Activated naive CD4-positive, alpha-beta T cell treated with anti-CD3 and anti-CD28 coated beads, Interleukin-2, amount 50 U/mL, for 24 hours (primary cell): ENCODE measurements around the gene CCR2.

ENCODE experiments used
- H3K27ac Mint-ChIP-seq: one replicate; pipeline ENCODE4 v1.8.0; 2021; ENCODE audit warnings: mild to moderate bottlenecking, mixed read lengths
- H3K27me3 Mint-ChIP-seq: one replicate; pipeline ENCODE4 v1.8.0; 2021; ENCODE audit warnings: mixed read lengths
- H3K36me3 Mint-ChIP-seq: one replicate; pipeline ENCODE4 v1.8.0; 2021; ENCODE audit warnings: mixed read lengths
- H3K4me1 Mint-ChIP-seq: one replicate; pipeline ENCODE4 v1.8.0; 2021; ENCODE audit warnings: mixed read lengths
- H3K4me3 Mint-ChIP-seq: one replicate; pipeline ENCODE4 v1.8.0; 2021; ENCODE audit warnings: mild to moderate bottlenecking, mixed read lengths
- H3K9me3 Mint-ChIP-seq: one replicate; pipeline ENCODE4 v1.8.0; 2021; ENCODE audit warnings: mixed read lengths

Gene CCR2

GRCh38 chr3:46365737-46366524 lies 12.0 kb downstream of the CCR2 start:
- Mint-ChIP-seq H3K9me3 (no peaks in the 10 kb centered on the region), H3K36me3 (peaks cover 2% of the 10 kb centered on the region), H3K27me3 (peaks cover 2% of the 10 kb centered on the region), H3K4me1 (peaks cover 21% of the 10 kb centered on the region), H3K4me3 (no peak overlapping the region), H3K27ac (no peak overlapping the region)

- H3K4me3 Mint-ChIP-seq = no peak overlapping the region
Observed at GRCh38 chr3:46367811-46368210, 13.9 kb downstream of the CCR2 start.

GRCh38 chr3:46368569-46368968 lies 14.7 kb downstream of the CCR2 start:
- peaks cover 2% of the 10 kb centered on the region for H3K27me3 Mint-ChIP-seq
- no peak overlapping the region for H3K4me3 Mint-ChIP-seq
- H3K27ac Mint-ChIP-seq = no peak overlapping the region
- H3K4me1 Mint-ChIP-seq = peaks cover 22% of the 10 kb centered on the region
- H3K9me3 Mint-ChIP-seq = no peaks in the 10 kb centered on the region
- H3K36me3 Mint-ChIP-seq = peaks cover 2% of the 10 kb centered on the region

More at GRCh38 chr3:46367811-46368210, 13.9 kb downstream of the CCR2 start:
- no peak overlapping the region for H3K27ac Mint-ChIP-seq
- H3K27me3 Mint-ChIP-seq = peaks cover 2% of the 10 kb centered on the region
- H3K36me3 Mint-ChIP-seq = peaks cover 2% of the 10 kb centered on the region
- H3K4me1 Mint-ChIP-seq = peaks cover 22% of the 10 kb centered on the region
- no peaks in the 10 kb centered on the region for H3K9me3 Mint-ChIP-seq

- peaks cover 22% of the 10 kb centered on the region for H3K4me1 Mint-ChIP-seq
- no peaks in the 10 kb centered on the region for H3K9me3 Mint-ChIP-seq
- H3K4me3 Mint-ChIP-seq = no peak overlapping the region
Observed at GRCh38 chr3:46369151-46369550, 15.2 kb downstream of the CCR2 start.

GRCh38 chr3:46369675-46370132 lies 15.8 kb downstream of the CCR2 start:
- peak overlapping the region; percentile 71 for H3K27ac Mint-ChIP-seq
- peaks cover 27% of the 10 kb centered on the region for H3K4me1 Mint-ChIP-seq
- H3K27me3 Mint-ChIP-seq = peaks cover 2% of the 10 kb centered on the region
- no peaks in the 10 kb centered on the region for H3K36me3 Mint-ChIP-seq
- no peak overlapping the region for H3K4me3 Mint-ChIP-seq
- H3K9me3 Mint-ChIP-seq = no peaks in the 10 kb centered on the region

More at GRCh38 chr3:46369151-46369550, 15.2 kb downstream of the CCR2 start:
- peaks cover 2% of the 10 kb centered on the region for H3K27me3 Mint-ChIP-seq
- H3K36me3 Mint-ChIP-seq = peaks cover 2% of the 10 kb centered on the region
- H3K27ac Mint-ChIP-seq = no peak overlapping the region

- H3K36me3 Mint-ChIP-seq = no peaks in the 10 kb centered on the region
- H3K4me1 Mint-ChIP-seq = peaks cover 40% of the 10 kb centered on the region
- H3K27me3 Mint-ChIP-seq = peaks cover 2% of the 10 kb centered on the region
- H3K9me3 Mint-ChIP-seq = no peaks in the 10 kb centered on the region
- H3K27ac Mint-ChIP-seq = peak within 1 kb of the TSS; percentile 71
- no peak within 1 kb of the TSS for H3K4me3 Mint-ChIP-seq
Observed at GRCh38 chr3:46370839-46371518, 17.1 kb downstream of the CCR2 start, which contains the start of gene CCR5. TSS of gene CCR5 (plus strand) at chr3:46370946. CDS start at chr3:46372903, 1,957 bp downstream.

- Mint-ChIP-seq H3K4me3 (no peak overlapping the region), H3K27ac (no peak overlapping the region), H3K9me3 (no peaks in the 10 kb centered on the region), H3K4me1 (peaks cover 40% of the 10 kb centered on the region), H3K36me3 (no peaks in the 10 kb centered on the region), H3K27me3 (no peaks in the 10 kb centered on the region)
Observed at GRCh38 chr3:46371519-46372340, 17.8 kb downstream of the CCR2 start.

- H3K36me3 Mint-ChIP-seq = no peaks in the 10 kb centered on the region
Observed at GRCh38 chr3:46372492-46373359, 18.8 kb downstream of the CCR2 start.

GRCh38 chr3:46374755-46375154 lies 20.8 kb downstream of the CCR2 start:
- Mint-ChIP-seq H3K4me3 (no peak overlapping the region), H3K9me3 (no peaks in the 10 kb centered on the region), H3K36me3 (no peaks in the 10 kb centered on the region), H3K4me1 (peaks cover 34% of the 10 kb centered on the region), H3K27ac (no peak overlapping the region), H3K27me3 (no peaks in the 10 kb centered on the region)

More at GRCh38 chr3:46372492-46373359, 18.8 kb downstream of the CCR2 start:
- Mint-ChIP-seq H3K9me3 (no peaks in the 10 kb centered on the region), H3K27ac (no peak overlapping the region), H3K27me3 (no peaks in the 10 kb centered on the region), H3K4me1 (peaks cover 40% of the 10 kb centered on the region), H3K4me3 (no peak overlapping the region)

- Mint-ChIP-seq H3K4me3 (no peak overlapping the region), H3K27me3 (no peaks in the 10 kb centered on the region), H3K4me1 (peaks cover 29% of the 10 kb centered on the region), H3K36me3 (no peaks in the 10 kb centered on the region), H3K27ac (no peak overlapping the region), H3K9me3 (no peaks in the 10 kb centered on the region)
Observed at GRCh38 chr3:46375218-46375617, 21.3 kb downstream of the CCR2 start.

GRCh38 chr3:46375814-46376213 lies 21.9 kb downstream of the CCR2 start:
- Mint-ChIP-seq H3K4me3 (no peak overlapping the region), H3K9me3 (no peaks in the 10 kb centered on the region), H3K27ac (no peak overlapping the region), H3K4me1 (peaks cover 30% of the 10 kb centered on the region), H3K27me3 (no peaks in the 10 kb centered on the region), H3K36me3 (no peaks in the 10 kb centered on the region)

GRCh38 chr3:46378426-46378942 lies 24.6 kb downstream of the CCR2 start:
- no peaks in the 10 kb centered on the region for H3K9me3 Mint-ChIP-seq
- peak overlapping the region; percentile 31 for H3K27ac Mint-ChIP-seq
- peaks cover 33% of the 10 kb centered on the region for H3K4me1 Mint-ChIP-seq

GRCh38 chr3:46380471-46381221 lies 26.7 kb downstream of the CCR2 start:
- no peak overlapping the region for H3K4me3 Mint-ChIP-seq
- H3K9me3 Mint-ChIP-seq = no peaks in the 10 kb centered on the region

More at GRCh38 chr3:46378426-46378942, 24.6 kb downstream of the CCR2 start:
- Mint-ChIP-seq H3K36me3 (no peaks in the 10 kb centered on the region), H3K4me3 (no peak overlapping the region), H3K27me3 (no peaks in the 10 kb centered on the region)

GRCh38 chr3:46381625-46382024 lies 27.7 kb downstream of the CCR2 start:
- Mint-ChIP-seq H3K9me3 (no peaks in the 10 kb centered on the region), H3K27ac (no peak overlapping the region), H3K4me1 (peaks cover 20% of the 10 kb centered on the region), H3K4me3 (no peak overlapping the region), H3K36me3 (no peaks in the 10 kb centered on the region), H3K27me3 (no peaks in the 10 kb centered on the region)

More at GRCh38 chr3:46380471-46381221, 26.7 kb downstream of the CCR2 start:
- Mint-ChIP-seq H3K4me1 (peaks cover 24% of the 10 kb centered on the region), H3K27me3 (no peaks in the 10 kb centered on the region), H3K36me3 (no peaks in the 10 kb centered on the region), H3K27ac (no peak overlapping the region)
